Measurements from ENCODE around the gene BCO1. TPM values are rescaled to one million over a fixed set of nuclear protein-coding genes. Genes with fewer than 3 reads are reported as not detected.

Gene BCO1
- total RNA-seq, 1 donor from 2014 or later: 0.81 TPM

DNA sequence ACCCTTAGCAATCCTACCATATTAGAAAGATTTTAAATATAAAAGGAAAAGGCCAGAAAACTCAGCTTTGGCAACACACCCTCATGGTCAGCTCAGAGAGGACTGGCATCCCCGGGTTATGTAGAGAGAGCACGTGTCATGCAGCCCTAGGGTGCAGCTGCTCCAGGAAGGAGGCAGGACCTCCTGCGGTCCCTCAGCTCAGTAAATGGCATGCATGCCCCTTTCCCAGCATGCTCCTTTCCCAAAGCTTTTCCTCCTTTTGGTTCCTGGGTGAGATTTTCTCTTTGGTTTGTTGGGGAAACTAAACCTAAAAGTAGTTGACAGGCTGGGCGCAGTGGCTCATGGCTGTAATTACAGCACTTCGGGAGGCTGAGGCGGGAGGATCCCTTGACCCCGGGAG lies 80.2 kb downstream of the BCO1 start:
- DNase-seq (ENCODE audit: low spot score): no peak

DNA sequence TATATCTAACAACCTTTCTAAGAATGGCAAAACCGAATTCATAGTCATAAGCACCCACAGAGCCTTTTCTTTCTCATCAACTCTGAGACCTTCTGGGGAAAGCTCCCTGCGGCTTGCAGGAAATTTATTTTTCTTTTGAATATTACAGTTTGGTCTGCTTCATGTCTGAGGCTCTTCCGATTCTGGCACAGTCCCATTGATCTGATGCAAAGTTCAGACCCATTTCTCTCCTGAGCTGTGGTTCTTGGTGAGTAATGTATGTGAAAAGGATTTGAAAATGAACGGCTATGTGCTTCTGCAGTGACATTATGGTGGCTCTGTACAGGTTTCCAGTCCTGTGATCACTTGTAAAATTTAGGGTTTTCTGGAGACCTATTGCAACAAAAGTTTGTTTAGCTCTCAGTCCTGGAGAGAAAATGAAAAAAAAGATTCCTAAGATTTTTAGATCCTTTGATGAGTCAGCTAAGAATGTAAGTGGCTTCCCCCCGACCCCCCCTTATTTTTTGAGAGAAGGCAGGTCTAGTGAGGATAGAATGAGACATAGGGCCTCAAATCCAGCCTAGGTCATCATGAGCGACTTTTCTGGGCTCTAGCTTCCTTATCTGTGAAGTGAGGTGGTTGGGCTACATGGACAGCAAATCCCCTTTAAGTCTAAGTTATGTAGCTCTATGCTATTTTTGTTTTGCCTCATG lies 80.9 kb downstream of the BCO1 start:
- DNase-seq (ENCODE audit: low spot score): no peak

DNA sequence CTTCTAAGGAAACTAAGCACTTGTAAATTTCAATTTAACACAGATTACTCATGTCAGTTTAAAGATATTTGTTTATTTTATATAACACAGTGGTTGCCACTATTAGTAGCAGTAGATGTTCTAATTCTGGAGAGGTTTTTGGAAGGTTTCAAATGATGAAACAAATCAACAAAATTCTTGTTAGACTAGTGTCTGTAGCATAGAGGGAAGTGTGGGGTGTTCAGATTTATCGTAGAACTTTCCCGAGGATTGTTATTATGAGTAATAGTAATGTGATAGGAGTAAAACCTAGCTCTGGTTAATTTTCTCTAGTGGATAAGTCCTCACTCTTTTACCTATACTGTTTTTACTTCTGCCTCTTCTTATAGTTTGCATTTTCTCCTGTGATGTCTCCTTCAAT lies 82.5 kb downstream of the BCO1 start:
- DNase-seq (ENCODE audit: low spot score): no peak

DNA sequence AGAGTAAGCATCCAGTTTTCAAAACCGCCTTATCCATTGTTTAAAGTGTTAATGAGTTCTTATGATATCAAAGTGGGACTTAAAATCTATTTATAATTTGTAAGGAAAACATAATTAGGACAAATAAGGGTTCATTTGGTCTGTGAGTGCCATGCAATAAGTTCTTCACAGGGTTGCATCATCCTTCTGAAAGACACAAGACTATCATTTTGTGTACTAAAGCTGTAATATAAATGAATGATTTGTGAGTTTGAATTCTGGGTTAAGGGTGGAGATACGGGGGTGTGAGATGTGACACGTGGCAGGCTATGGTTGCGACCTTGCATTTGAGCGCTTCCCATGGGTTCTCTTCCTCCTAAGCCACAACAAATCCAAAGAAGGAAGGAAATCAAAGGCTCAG lies 83.0 kb downstream of the BCO1 start:
- DNase-seq (ENCODE audit: low spot score): no peak

DNA sequence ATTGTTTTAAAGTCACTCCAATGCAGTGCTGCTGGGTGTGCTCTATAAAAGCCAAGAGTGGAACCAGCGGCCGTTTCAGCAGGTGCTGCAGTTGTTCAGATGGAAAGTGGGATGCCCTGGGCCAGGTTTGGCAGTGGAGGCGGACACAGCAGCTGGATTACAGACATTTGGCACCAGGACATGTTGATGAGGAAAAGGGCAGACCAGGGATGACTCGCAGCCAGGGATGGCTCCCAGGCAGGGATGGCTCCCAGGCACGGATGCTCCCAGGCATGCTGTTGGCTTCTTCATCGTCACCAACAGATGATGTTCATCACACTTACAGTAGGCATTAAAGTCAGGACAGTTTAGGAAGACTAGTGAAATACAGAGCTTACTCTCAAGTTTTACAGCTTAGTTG lies 86.3 kb downstream of the BCO1 start:
- no peak for DNase-seq (ENCODE audit: low spot score)

DNA sequence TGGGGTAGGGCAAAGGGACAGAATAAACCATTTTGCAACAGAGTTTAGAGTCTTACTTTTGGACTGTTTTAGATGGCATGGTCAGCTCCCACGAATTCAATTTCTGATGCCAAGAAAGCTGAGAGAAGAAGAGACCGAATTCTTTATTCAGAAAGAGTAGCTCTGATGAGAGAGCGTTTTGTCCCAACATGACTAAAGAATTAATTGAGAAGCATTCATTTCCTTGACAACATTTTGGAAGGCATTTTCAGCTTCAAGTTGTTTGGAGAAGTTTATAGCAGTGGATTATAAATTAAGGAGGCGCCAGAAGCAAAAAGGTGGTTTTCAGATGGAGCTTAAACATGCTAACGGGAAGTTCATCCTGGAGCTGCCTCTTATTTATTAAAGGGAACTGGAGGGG lies 88.5 kb downstream of the BCO1 start:
- DNase-seq (ENCODE audit: low spot score): no peak

DNA sequence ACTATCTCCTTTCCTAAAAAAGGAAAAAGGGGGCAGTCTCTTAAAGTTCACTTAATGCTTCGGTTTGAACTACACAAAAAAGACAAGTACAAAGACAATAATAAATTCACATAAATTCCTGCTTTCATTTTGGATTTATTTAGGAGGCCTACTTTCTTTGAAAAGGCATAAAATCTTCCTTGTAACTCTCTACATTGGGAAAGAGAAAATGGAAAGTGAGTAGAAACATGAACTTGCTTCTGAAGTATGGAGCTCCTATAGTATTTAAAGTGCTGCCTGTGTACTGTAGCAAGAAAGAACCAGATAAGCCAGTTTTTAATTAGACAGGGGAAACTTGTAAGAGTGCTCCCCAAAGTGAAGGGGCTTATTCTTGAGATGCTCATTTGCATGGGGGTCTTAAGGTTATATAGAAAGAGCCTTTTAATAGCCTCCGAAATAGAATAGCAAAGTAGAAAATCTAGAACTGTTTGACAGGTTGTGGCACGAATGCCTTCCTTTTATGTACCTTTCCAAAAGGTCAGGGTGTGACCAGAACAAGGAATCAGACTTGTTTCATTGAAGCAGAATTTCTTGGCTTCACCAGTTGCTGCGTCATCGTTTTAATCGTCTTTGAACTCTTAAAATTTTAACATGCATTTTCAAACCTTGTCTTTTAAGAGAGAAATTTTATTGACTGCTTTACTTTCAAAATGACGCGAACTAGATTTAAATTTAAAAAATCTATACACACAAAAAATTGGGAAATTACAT lies 89.1 kb downstream of the BCO1 start:
- DNase-seq (ENCODE audit: low spot score): no peak

DNA sequence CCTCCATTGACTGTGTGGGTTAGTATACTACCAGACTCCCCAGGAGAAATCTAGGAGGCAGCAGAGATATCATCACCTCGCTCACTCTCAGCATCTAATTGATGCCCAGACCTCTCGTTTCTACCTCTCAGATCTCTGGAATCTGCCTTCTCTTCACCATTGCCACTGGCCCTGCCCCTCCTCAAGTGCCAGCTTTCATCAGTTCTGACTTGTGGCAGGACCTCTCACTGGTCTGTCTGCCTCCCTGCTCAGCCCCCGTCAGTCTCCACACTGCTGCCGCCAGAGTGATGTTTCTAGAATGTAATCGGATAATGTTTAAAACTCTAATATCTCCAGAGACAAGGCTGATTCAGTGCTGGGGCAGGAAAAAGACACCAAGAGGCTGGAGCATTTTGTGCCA lies 91.5 kb downstream of the BCO1 start:
- no peak for DNase-seq (ENCODE audit: low spot score)

DNA sequence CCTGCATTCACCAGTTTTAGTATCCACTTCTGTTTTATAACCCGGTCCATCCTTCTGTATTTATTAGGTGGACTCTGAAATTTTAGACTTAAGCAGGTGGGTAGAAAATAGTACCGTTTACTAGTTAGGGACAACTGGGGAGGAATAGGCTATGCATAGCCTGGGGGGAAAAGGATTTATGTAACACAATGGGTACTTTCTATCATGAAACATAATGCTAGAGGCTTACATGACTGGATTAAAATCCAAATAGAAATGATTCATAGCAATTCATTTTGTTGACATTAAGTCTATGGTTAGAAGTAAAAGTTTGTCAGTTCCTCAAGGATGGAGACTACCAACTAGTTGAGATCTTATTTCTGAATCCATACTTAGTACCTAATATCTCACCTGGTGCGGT lies 94.9 kb downstream of the BCO1 start:
- DNase-seq (ENCODE audit: low spot score): no peak

DNA sequence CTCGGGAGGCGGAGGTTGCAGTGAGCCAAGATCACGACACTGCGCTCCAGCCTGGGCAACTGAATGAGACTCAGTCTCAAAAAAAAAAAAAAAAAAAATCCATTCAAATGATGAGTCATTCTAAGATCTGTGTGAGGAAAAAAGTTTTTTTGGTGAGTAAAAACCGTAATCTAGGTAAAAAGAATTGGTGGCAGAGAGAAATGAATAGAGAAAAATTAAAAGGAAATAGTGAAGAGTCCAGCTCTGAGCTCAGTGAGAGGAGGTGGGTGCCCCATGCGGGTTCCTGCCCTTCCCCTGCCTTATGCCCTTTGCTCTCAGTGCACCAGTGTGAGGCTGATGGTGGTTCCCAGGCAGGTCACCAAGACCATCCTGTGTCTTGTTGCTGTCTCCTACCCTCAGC lies 97.2 kb downstream of the BCO1 start:
- DNase-seq (ENCODE audit: low spot score): no peak

DNA sequence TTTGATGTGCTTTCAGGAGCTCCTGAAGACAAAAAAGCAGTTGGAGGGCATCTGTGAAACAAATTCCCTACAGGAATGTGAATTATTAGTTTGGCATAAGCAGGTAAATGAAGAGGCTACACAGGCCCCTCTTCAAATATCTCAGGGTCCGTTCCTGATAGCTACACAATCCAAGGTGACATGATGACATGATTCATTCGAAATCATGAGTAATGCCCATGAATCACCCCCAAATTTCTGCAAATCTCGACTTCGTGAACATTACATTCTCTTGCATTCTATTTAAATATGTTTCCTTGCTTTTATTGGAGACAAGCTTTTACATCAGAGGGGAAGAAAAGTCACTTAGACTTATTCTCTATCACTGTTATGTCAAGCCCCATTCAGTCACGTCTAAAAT lies 98.6 kb downstream of the BCO1 start:
- no peak for DNase-seq (ENCODE audit: low spot score)

Other genes starting within 250 kb of the BCO1 start
- 45.6 TPM for gene CMC2, start 231.8 kb upstream of the BCO1 start, total RNA-seq
- 6.2 TPM for gene CENPN, start 231.5 kb upstream of the BCO1 start, total RNA-seq
- gene ATMIN, start 202.8 kb upstream of the BCO1 start, total RNA-seq: 42.9 TPM
- gene C16orf46, start 161.5 kb upstream of the BCO1 start, total RNA-seq: not detected
- 42.5 TPM for gene GCSH, start 142.3 kb upstream of the BCO1 start, total RNA-seq
- 16.9 TPM for gene GAN, start 76.3 kb downstream of the BCO1 start, total RNA-seq
- gene CMIP, start 206.1 kb downstream of the BCO1 start, total RNA-seq: 98.0 TPM

Measured in ureter (tissue), 1 donor.